CD14-positive monocyte (primary cell): Measurements from ENCODE around the gene DCAF4. TPM values are rescaled to one million over a fixed set of nuclear protein-coding genes. Genes with fewer than 3 reads are reported as not detected.

Experiments
- DNase-seq, 3 donors: peaks; one replicate each; pipeline ENCODE4 v3.0.0-alpha.2; 2011 to 2022
- H2AFZ ChIP-seq: 2 replicates; pipeline ENCODE4 v1.6.0; 2012; ENCODE audit warnings: mild to moderate bottlenecking, low read depth, low read length, inconsistent platforms; ENCODE audit not compliant: insufficient read depth, poor library complexity, severe bottlenecking
- H3K27ac ChIP-seq, 2 donors: 1 replicate in 1 of 2; 2 replicates in 1 of 2; pipeline ENCODE4 v1.5.1; 2012 to 2013; ENCODE audit warnings: low read length in 2 of 2, control low read depth in 1 of 2, inconsistent platforms in 1 of 2, low read depth in 1 of 2, mild to moderate bottlenecking in 1 of 2
- H3K27me3 ChIP-seq, 2 donors: one replicate each; pipeline versions ENCODE4 v1.6.0 to v1.6.1; 2011 to 2013; ENCODE audit warnings: low read length in 2 of 2; ENCODE audit not compliant: control insufficient read depth in 2 of 2, insufficient read depth in 2 of 2
- H3K36me3 ChIP-seq, 2 donors: replicated peaks in 1 of 2; 1 replicate in 1 of 2; 2 replicates in 1 of 2; pipeline versions ENCODE4 v1.5.1 to v1.6.1; 2012 to 2013; ENCODE audit warnings: low read length in 2 of 2, control low read depth in 1 of 2, inconsistent platforms in 1 of 2, mild to moderate bottlenecking in 1 of 2; ENCODE audit not compliant: insufficient read depth in 2 of 2, control insufficient read depth in 1 of 2
- H3K4me1 ChIP-seq, 2 donors: 1 replicate in 1 of 2; 2 replicates in 1 of 2; pipeline versions ENCODE4 v1.5.1 to v1.6.1; 2012 to 2013; ENCODE audit warnings: low read length in 2 of 2, control low read depth in 1 of 2, inconsistent platforms in 1 of 2, mild to moderate bottlenecking in 1 of 2, moderate library complexity in 1 of 2; ENCODE audit not compliant: insufficient read depth in 2 of 2, control insufficient read depth in 1 of 2
- H3K4me2 ChIP-seq: replicated peaks from 2 replicates; pipeline ENCODE3; 2012; ENCODE audit warnings: low read length, moderate library complexity, mild to moderate bottlenecking; ENCODE audit not compliant: poor library complexity, severe bottlenecking; ENCODE audit errors: extremely low read depth
- H3K4me3 ChIP-seq, 3 experiments: fragments of 200-600 bp in 1 of 3; sonication (generic) in 1 of 3; replicated peaks in 1 of 3; 1 replicate in 2 of 3; 2 replicates in 1 of 3; pipeline ENCODE4 v1.5.1; 2011 to 2013; ENCODE audit warnings: low read length in 3 of 3, mild to moderate bottlenecking in 3 of 3, control low read depth in 2 of 3, low read depth in 2 of 3, inconsistent platforms in 1 of 3, moderate library complexity in 1 of 3
- H3K79me2 ChIP-seq: 2 replicates; pipeline ENCODE4 v1.6.0; 2012; ENCODE audit warnings: mild to moderate bottlenecking, control low read depth, inconsistent platforms, low read length, moderate library complexity; ENCODE audit not compliant: insufficient read depth
- H3K9ac ChIP-seq: 2 replicates; pipeline ENCODE4 v1.6.0; 2017; ENCODE audit warnings: low read length, mild to moderate bottlenecking; ENCODE audit not compliant: insufficient read depth, poor library complexity, severe bottlenecking
- H3K9me3 ChIP-seq, 2 donors: replicated peaks in 1 of 2; 1 replicate in 1 of 2; 2 replicates in 1 of 2; pipeline versions ENCODE4 v1.5.1 to v1.6.1; 2012 to 2013; ENCODE audit warnings: low read length in 2 of 2, control low read depth in 1 of 2; ENCODE audit not compliant: control insufficient read depth in 1 of 2, insufficient read depth in 1 of 2
- H4K20me1 ChIP-seq: 2 replicates; pipeline ENCODE4 v1.6.0; 2012; ENCODE audit warnings: mild to moderate bottlenecking, low read length, control low read depth, moderate library complexity; ENCODE audit not compliant: insufficient read depth
- H3K27ac Mint-ChIP-seq, 7 donors: one replicate each; pipeline ENCODE4 v1.8.0; 2020; ENCODE audit warnings: mild to moderate bottlenecking in 7 of 7, mixed read lengths in 7 of 7, moderate library complexity in 6 of 7, inconsistent platforms in 2 of 7
- H3K27me3 Mint-ChIP-seq, 3 donors: one replicate each; pipeline ENCODE4 v1.8.0; 2021 to 2022; ENCODE audit warnings: low read depth in 3 of 3, mild to moderate bottlenecking in 3 of 3, mixed read lengths in 3 of 3, moderate library complexity in 3 of 3, inconsistent platforms in 1 of 3
- H3K36me3 Mint-ChIP-seq, 2 donors: one replicate each; pipeline ENCODE4 v1.8.0; 2020; ENCODE audit warnings: mixed read lengths in 2 of 2, inconsistent platforms in 1 of 2, mild to moderate bottlenecking in 1 of 2
- H3K4me1 Mint-ChIP-seq: one replicate; pipeline ENCODE4 v1.8.0; 2020; ENCODE audit warnings: mild to moderate bottlenecking, mixed read lengths
- H3K4me3 Mint-ChIP-seq, 2 donors: one replicate each; pipeline ENCODE4 v1.8.0; 2020; ENCODE audit warnings: mild to moderate bottlenecking in 2 of 2, mixed read lengths in 2 of 2, moderate library complexity in 1 of 2
- H3K9me3 Mint-ChIP-seq, 7 donors: one replicate each; pipeline ENCODE4 v1.8.0; 2020 to 2022; ENCODE audit warnings: mixed read lengths in 7 of 7, mild to moderate bottlenecking in 6 of 7, moderate library complexity in 6 of 7, inconsistent platforms in 2 of 7
- WGBS: methylation state at CpG from one replicate; pipeline ENCODE4 v1.1.5; 2013; ENCODE audit warnings: missing lambda C conversion rate; ENCODE audit not compliant: insufficient coverage; 5-methylcytosine and 5-hydroxymethylcytosine counted together
- intact Hi-C, 2 donors: fragments of 100-400 bp; cut with micrococcal nuclease; formaldehyde crosslinking; loops; one replicate each; pipeline versions ENCODE4 v1.15.0 to v1.15.1; 2023
- polyA plus RNA-seq, 3 donors: library from polyadenylated mRNA; depleted of rRNA in 1 of 3; unstranded in 2 of 3; stranded (reverse) in 1 of 3; fragments of 300-500 nt in 2 of 3; fragments of >200 nt in 1 of 3; fragmentation: Illumina TruSeq in 2 of 3; gene quantifications; 1 replicate in 2 of 3; 2 replicates in 1 of 3; pipeline ENCODE4 v1.2.3, GENCODE V29; 2012 to 2021
- TF ChIP-seq, protein P1 (sequence below): fragments of 200-600 bp; IDR thresholded peaks from one replicate; pipeline ENCODE4 v1.8.0; 2022; ENCODE audit warnings: antibody characterized with exemption, mild to moderate bottlenecking

Gene DCAF4
- polyA plus RNA-seq, 3 donors: 1.1 to 7.2 (median 2.3) TPM

- 98% methylated on average over 7 of the region's 17 CpGs for WGBS
- no peaks in the 10 kb centered on the region for H3K27me3 ChIP-seq
- Mint-ChIP-seq H3K4me1 (peaks cover 2% of the 10 kb centered on the region), H3K27me3 (no peaks in the 10 kb centered on the region), H3K27ac (peak overlapping the region in 1 of 7 donors; percentile 25), H3K4me3 (no peak overlapping the region), H3K9me3 (no peaks in the 10 kb centered on the region), H3K36me3 (peaks cover 72 to 79% of the 10 kb centered on the region in 2 donors)
- H3K4me1 ChIP-seq: no peaks in the 10 kb centered on the region
- intact Hi-C loops: no loop called here
- no peaks in the 10 kb centered on the region for H4K20me1 ChIP-seq
- no peaks in the 10 kb centered on the region for H3K9me3 ChIP-seq
- DNase-seq: no peak
- no peak overlapping the region for H3K9ac ChIP-seq
- H3K27ac ChIP-seq: no peak overlapping the region
- peaks cover 58 to 79% of the 10 kb centered on the region in 2 donors for H3K36me3 ChIP-seq
- no peak overlapping the region for H3K4me2 ChIP-seq
- H3K79me2 ChIP-seq: no peaks in the 10 kb centered on the region
- TF ChIP-seq, protein P1, sequence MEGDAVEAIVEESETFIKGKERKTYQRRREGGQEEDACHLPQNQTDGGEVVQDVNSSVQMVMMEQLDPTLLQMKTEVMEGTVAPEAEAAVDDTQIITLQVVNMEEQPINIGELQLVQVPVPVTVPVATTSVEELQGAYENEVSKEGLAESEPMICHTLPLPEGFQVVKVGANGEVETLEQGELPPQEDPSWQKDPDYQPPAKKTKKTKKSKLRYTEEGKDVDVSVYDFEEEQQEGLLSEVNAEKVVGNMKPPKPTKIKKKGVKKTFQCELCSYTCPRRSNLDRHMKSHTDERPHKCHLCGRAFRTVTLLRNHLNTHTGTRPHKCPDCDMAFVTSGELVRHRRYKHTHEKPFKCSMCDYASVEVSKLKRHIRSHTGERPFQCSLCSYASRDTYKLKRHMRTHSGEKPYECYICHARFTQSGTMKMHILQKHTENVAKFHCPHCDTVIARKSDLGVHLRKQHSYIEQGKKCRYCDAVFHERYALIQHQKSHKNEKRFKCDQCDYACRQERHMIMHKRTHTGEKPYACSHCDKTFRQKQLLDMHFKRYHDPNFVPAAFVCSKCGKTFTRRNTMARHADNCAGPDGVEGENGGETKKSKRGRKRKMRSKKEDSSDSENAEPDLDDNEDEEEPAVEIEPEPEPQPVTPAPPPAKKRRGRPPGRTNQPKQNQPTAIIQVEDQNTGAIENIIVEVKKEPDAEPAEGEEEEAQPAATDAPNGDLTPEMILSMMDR: no peak
- H3K4me3 ChIP-seq: no peak overlapping the region
- H2AFZ ChIP-seq: no peak overlapping the region
Measured at GRCh38 chr14:72970058-72970630, 43.9 kb downstream of the DCAF4 start.

- peaks cover 80 to 86% of the 10 kb centered on the region in 2 donors for H3K36me3 Mint-ChIP-seq
- no peaks in the 10 kb centered on the region for H3K9me3 Mint-ChIP-seq
- 98% methylated on average over 20 of the region's 20 CpGs for WGBS
Measured at GRCh38 chr14:72970824-72971434, 44.7 kb downstream of the DCAF4 start.

More at GRCh38 chr14:72970824-72971434, 44.7 kb downstream of the DCAF4 start:
- H3K27ac Mint-ChIP-seq: no peak overlapping the region
- H3K4me3 Mint-ChIP-seq: no peak overlapping the region
- intact Hi-C loops: no loop called here
- Histone ChIP-seq H3K4me3 (no peak overlapping the region), H4K20me1 (no peaks in the 10 kb centered on the region), H3K4me1 (no peaks in the 10 kb centered on the region), H3K27ac (no peak overlapping the region), H3K36me3 (peaks cover 66 to 86% of the 10 kb centered on the region in 2 donors), H3K9me3 (no peaks in the 10 kb centered on the region), H3K4me2 (no peak overlapping the region), H3K79me2 (no peaks in the 10 kb centered on the region), H3K27me3 (no peaks in the 10 kb centered on the region), H3K9ac (no peak overlapping the region), H2AFZ (no peak overlapping the region)
- TF ChIP-seq, protein P1: no peak
- H3K27me3 Mint-ChIP-seq: no peaks in the 10 kb centered on the region
- DNase-seq: no peak
- no peaks in the 10 kb centered on the region for H3K4me1 Mint-ChIP-seq
